GM18870 (cell line): ENCODE results near the gene CCDC61.

ENCODE experiments used
- ATAC-seq: cut with Tn5 transposase; IDR thresholded peaks from one replicate; pipeline ENCODE4 v1.9.1; 2021; ENCODE audit warnings: moderate library complexity; ENCODE audit not compliant: unreplicated experiment

Gene CCDC61

DNA sequence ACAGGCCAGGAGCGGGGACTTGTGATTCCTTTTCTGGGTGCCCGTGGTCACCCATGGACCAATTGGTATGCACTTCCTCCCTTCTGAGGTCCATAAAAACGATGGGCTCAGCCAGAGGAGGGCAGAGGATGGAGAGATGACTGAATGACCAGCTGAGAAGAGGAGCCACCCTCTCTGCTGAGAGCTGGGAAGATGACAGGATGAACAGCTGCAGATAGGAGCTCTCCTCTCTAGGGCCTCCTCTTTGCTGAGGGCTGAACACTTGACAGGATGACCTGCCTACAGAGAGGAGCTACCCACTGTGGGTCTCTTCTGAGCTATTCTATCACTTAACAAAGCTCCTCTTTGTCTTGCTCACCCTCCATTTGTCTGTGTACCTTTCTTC lies 41.5 kb downstream of the CCDC61 start:
- ATAC-seq: no peak

DNA sequence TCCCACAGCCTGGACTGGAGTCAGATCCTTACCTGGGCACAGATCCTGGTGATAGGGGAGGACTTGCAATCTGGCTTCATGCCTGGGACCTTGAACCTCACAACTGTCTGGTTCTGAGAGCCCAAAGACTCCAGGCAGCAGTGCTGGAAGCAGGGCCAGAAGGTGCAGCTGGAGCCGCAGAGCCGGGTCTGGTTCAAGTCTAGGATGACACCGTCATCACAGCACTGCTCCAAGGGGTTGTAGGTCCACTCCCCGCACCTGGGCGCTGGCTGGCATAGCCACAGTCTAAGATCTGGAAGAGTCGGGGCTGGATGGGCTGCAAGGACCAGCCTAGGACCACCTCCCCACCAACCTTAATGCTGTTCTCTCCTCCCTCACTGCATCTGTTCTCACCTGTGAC lies 44.9 kb downstream of the CCDC61 start:
- no peak for ATAC-seq

DNA sequence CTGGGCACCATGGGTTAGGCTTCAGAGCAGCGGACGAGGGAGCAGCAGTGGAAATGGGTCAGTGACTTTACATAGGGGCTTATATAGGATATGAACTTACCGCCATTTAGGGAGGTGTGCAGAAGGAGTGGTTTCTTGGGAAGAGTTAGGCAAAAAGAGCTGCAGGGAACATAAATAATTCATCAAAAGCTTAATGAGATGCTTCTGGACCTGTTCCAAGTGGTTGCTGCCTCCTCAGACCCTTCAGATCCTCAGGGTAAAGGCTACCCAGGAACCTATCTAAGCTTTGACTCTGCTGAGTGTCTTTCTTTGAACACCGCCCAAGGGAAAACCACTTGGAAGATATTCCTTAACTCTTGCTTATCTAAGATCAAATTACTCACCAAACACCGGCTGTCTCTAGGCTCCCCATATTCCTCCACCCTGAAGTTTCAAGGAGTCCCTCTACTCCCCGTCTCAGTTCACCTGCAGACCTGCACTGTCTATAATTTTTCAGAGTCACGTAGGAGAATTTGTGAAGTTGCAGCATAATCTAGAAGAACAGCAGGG lies 45.8 kb downstream of the CCDC61 start, which contains the start of gene IGFL4:
TSS of gene IGFL4 (minus strand) at position 51 of the 549 bp plus-strand sequence. CDS start at position 11, 40 bp downstream.
- ATAC-seq: no peak

DNA sequence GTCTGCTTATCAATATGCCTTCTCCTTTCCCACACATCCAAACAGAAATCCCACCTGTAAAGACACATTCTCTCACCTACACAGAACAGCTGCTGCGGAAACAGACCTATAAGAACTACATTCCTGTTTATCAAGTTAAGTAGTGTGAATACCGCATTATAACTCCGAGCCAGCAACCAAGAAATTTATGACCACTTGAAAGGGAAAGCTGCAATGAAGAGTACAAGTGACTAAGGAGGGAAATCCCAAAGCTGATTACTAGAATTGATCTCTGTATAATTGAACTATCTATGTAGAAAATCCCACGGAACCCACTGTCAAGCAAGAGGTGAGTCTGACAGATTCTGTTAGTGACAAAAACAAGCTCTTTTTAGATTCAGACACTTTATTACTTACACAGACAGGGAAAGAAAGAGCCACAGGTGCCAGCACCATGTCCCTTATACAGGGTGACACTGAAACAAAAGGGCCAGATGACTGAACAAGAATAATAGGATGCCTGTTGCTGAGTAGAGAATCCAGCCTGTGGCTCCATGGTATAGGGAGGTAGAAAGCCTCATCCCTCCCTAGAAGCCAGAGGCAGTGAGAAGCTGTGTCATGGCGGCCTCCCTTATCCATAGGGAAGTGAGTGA lies 47.1 kb downstream of the CCDC61 start:
- no peak for ATAC-seq

DNA sequence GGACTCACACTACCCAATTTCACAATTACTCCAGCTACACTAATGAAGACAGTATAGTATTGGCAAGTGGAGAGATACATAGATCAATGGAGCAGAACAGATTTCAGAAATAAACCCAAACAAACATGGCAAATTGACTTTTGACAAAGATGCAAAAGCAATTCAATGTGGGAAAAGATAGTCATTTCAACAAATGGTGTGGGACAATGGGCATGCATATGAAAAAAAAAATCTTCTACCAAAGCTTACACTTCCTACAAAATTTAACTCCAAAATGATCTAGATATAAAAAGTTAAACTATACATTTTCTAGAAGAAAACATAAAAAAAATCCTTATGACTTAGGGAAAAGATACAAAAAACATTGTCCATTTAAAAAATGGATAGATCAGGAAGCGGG lies 48.3 kb downstream of the CCDC61 start:
- no peak for ATAC-seq

- ATAC-seq: no peak
Measured at GRCh38 chr19:46049597-46049996, 54.3 kb downstream of the CCDC61 start.

- no peak for ATAC-seq
Measured at GRCh38 chr19:46052896-46053295, 57.6 kb downstream of the CCDC61 start.

- no peak for ATAC-seq
Measured at GRCh38 chr19:46056536-46056935, 61.3 kb downstream of the CCDC61 start.

DNA sequence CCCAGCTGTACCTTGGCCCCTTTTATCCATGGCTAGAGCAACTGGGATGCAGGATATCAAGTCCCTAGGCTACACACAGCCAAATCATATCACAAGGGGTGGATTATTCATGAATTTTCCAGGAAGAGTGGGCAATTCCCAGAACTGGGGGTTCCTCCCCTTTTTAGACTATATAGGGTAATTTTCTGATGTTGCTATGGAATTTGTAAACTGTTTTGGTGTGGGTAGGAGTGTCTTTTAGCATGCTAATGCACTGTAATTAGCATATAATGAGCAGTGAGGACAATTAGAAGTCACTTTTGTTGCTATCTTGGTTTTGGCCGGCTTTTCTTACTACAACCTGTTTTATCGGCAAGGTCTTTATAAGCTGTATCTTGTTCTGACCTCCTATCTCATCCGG lies 63.5 kb downstream of the CCDC61 start:
- ATAC-seq: no peak

DNA sequence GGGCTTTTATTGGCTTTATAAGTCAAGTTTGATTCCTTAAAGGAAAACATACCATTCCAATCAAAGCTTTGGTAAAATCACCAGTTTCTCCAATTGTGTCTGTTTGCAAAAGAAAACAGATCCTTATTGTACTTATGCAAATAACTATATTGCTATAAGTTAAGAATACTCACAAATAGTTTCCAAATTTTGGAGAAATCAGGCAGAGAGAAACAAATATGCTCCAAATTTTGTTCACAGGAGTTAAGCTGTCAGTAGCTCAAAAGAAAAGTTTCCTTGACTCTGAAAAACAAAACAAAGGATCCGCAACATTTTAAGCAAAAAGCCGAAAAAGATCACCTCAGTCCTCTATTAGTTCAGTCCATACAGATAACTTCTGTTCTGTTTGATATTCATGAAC lies 64.7 kb downstream of the CCDC61 start:
- no peak for ATAC-seq

- no peak for ATAC-seq
Measured at GRCh38 chr19:46063201-46063600, 67.9 kb downstream of the CCDC61 start.

DNA sequence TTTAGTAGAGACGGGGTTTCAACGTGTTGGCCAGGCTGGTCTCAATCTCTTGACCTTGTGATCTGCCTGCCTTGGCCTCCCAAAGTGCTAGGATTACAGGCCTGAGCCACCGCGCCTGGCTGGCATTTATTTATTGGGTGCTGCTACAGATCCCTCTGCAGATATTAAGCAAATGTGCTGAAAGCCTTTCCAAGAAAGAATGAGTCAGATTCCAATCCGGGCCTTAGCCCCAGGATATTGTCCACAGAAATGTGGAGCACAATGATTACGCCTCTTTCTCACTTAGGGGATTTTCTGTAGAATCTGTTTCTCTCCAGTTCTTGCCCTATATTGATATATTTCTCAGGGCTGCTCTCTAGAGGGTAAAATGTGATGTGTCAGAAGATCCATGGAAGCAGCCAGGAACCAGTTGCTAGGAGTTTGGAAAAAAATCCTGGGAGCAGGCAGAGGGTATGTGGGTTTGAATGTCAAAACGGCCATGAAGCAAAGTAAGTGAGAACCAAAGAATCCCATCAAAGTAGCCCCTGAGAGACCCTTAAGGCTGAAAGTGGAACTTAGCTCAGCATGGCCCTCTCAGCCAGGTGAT lies 70.3 kb downstream of the CCDC61 start:
- no peak for ATAC-seq

GRCh38 chr19:46066471-46066870 lies 71.2 kb downstream of the CCDC61 start:
- ATAC-seq: no peak

DNA sequence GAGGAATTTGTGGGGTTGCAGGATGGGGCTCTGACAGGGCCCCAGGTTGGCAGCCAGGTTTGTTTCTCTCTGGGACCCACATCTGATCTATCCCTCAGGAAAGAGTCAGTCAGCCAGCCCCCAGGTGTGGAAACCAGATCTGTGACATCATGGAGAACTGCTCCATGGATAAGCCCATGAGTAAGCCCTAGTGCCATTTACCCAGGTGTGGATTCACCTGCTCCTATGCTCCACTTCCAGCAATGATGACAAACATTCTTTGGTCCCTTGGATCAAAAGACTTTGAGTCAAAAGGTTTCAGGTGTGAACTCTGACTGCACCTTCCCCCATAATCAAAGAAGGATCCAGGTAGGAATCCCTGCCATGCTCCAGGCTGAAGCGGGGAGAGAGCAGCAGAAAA lies 72.4 kb downstream of the CCDC61 start:
- no peak for ATAC-seq
